C4-2B (cell line): ENCODE measurements around the gene AP4B1.

Experiments
- CTCF ChIP-seq: fragments of 450-650 bp; conservative IDR thresholded peaks from 2 replicates; pipeline ENCODE4 v1.5.1; 2017; ENCODE audit warnings: mild to moderate bottlenecking
- ZFX ChIP-seq: fragments of 450-650 bp; IDR thresholded peaks from 2 replicates; pipeline ENCODE4 v1.6.1; 2017

GRCh38 chr1:113868387-113869083 lies 36.1 kb downstream of the AP4B1 start:
- TF ChIP-seq CTCF (no peak), ZFX (no peak)
